HepG2 (cell line): ENCODE measurements around the gene WDR93. TPM values are rescaled to one million over a fixed set of nuclear protein-coding genes. Genes with fewer than 3 reads are reported as not detected.

Experiments used
- ARNTL ChIP-seq: sonication (generic); formaldehyde crosslinking; IDR thresholded peaks from 2 replicates; pipeline ENCODE4 v1.4.0; 2020; ENCODE audit warnings: mild to moderate bottlenecking, missing genetic modification reagents
- ASH2L ChIP-seq: fragments of 300-600, 200-600 bp; sonication (generic); IDR thresholded peaks from 2 replicates; pipeline ENCODE4 v1.7.0; 2017; ENCODE audit warnings: low read depth, mild to moderate bottlenecking, moderate library complexity, mixed read lengths, low read length; ENCODE audit not compliant: insufficient read length
- FOXJ3 ChIP-seq: sonication (generic); formaldehyde crosslinking; IDR thresholded peaks from 2 replicates; pipeline ENCODE4 v1.4.0; 2020; ENCODE audit warnings: missing genetic modification reagents, mild to moderate bottlenecking, borderline replicate concordance
- GRHL1 ChIP-seq: sonication (generic); formaldehyde crosslinking; conservative IDR thresholded peaks from 2 replicates; pipeline ENCODE4 v1.8.0; 2022; ENCODE audit warnings: missing genetic modification reagents
- HIVEP1 ChIP-seq: sonication (generic); formaldehyde crosslinking; IDR thresholded peaks from 2 replicates; pipeline ENCODE4 v1.4.0; 2020; ENCODE audit warnings: mild to moderate bottlenecking, missing genetic modification reagents
- IRX3 ChIP-seq: sonication (generic); formaldehyde crosslinking; IDR thresholded peaks from 2 replicates; pipeline ENCODE4 v1.8.1; 2023; ENCODE audit warnings: mild to moderate bottlenecking, low read depth, missing genetic modification reagents, borderline replicate concordance
- KDM1A ChIP-seq: IDR thresholded peaks from 2 replicates; pipeline ENCODE4 v1.6.1; 2016; ENCODE audit warnings: missing compliant biosample characterization
- NCOA5 ChIP-seq: sonication (generic); formaldehyde crosslinking; IDR thresholded peaks from 2 replicates; pipeline ENCODE4 v1.4.0; 2020; ENCODE audit warnings: missing genetic modification reagents
- NFKB2 ChIP-seq: sonication (generic); formaldehyde crosslinking; IDR thresholded peaks from 2 replicates; pipeline ENCODE4 v1.4.0; 2020; ENCODE audit warnings: missing genetic modification reagents, borderline replicate concordance
- RFXANK ChIP-seq: IDR thresholded peaks from 2 replicates; pipeline ENCODE4 v1.6.1; 2016
- XBP1 ChIP-seq: sonication (generic); formaldehyde crosslinking; IDR thresholded peaks from 2 replicates; pipeline ENCODE4 v1.5.0; 2020; ENCODE audit warnings: missing genetic modification reagents
- ZBTB38 ChIP-seq: sonication (generic); formaldehyde crosslinking; IDR thresholded peaks from 2 replicates; pipeline ENCODE4 v1.5.1; 2020; ENCODE audit warnings: mild to moderate bottlenecking, missing genetic modification reagents
- ZNF12 ChIP-seq: sonication (generic); formaldehyde crosslinking; IDR thresholded peaks from 2 replicates; pipeline ENCODE4 v1.5.0; 2020; ENCODE audit warnings: missing genetic modification reagents
- ZNF225 ChIP-seq: sonication (generic); formaldehyde crosslinking; IDR thresholded peaks from 2 replicates; pipeline ENCODE4 v1.4.0; 2020; ENCODE audit warnings: mild to moderate bottlenecking, missing genetic modification reagents
- ZNF446 ChIP-seq: sonication (generic); formaldehyde crosslinking; IDR thresholded peaks from 2 replicates; pipeline ENCODE4 v1.5.0; 2020; ENCODE audit warnings: mild to moderate bottlenecking, missing genetic modification reagents
- ZNF557 ChIP-seq: sonication (generic); formaldehyde crosslinking; IDR thresholded peaks from 2 replicates; pipeline ENCODE4 v1.4.0; 2020; ENCODE audit warnings: missing genetic modification reagents
- ZNF607 ChIP-seq: sonication (generic); formaldehyde crosslinking; IDR thresholded peaks from 2 replicates; pipeline ENCODE4 v1.5.1; 2020; ENCODE audit warnings: missing genetic modification reagents, mild to moderate bottlenecking, borderline replicate concordance
- ZNF615 ChIP-seq: sonication (generic); formaldehyde crosslinking; IDR thresholded peaks from 2 replicates; pipeline ENCODE4 v1.5.0; 2020; ENCODE audit warnings: mild to moderate bottlenecking, missing genetic modification reagents, borderline replicate concordance
- ZNF646 ChIP-seq: sonication (generic); formaldehyde crosslinking; IDR thresholded peaks from 2 replicates; pipeline ENCODE4 v1.9.0; 2021; ENCODE audit warnings: mild to moderate bottlenecking, missing genetic modification reagents
- polyA plus RNA-seq, 8 experiments: library from polyadenylated mRNA; depleted of rRNA in 3 of 8; stranded (reverse) in 7 of 8; unstranded in 1 of 8; fragments of >200 nt; fragmentation: Illumina TruSeq in 4 of 8; extraction: Trizol in 4 of 8; gene quantifications; 2 replicates each; pipeline versions ENCODE4 v1.2.1 to v1.2.3, GENCODE V29; 2011 to 2016; ENCODE audit warnings: low read depth in 4 of 8, missing spikeins in 1 of 8, mixed read lengths in 1 of 8; ENCODE audit not compliant: insufficient read depth in 1 of 8
- total RNA-seq, 5 experiments: library from RNA; depleted of rRNA; stranded (reverse); fragments of >200 nt; fragmentation: Illumina TruSeq; extraction: Trizol; gene quantifications; 2 replicates each; pipeline ENCODE4 v1.2.3, GENCODE V29; 2016; ENCODE audit warnings: low read depth in 1 of 5
- TF ChIP-seq, protein P1 (sequence below): IDR thresholded peaks from 2 replicates; pipeline ENCODE4 v1.6.1; 2012; ENCODE audit warnings: inconsistent platforms
- TF ChIP-seq, protein P2 (sequence below): sonication (generic); formaldehyde crosslinking; IDR thresholded peaks from 2 replicates; pipeline ENCODE4 v1.5.1; 2020; ENCODE audit warnings: mild to moderate bottlenecking, missing genetic modification reagents, moderate library complexity

WDR93 gene
- total and polyA plus RNA-seq, 2 of the 13 experiments (the other 11 are each of a cell fraction or from before 2014, with no cell fraction given): 0.07 TPM; not detected in 1

DNA sequence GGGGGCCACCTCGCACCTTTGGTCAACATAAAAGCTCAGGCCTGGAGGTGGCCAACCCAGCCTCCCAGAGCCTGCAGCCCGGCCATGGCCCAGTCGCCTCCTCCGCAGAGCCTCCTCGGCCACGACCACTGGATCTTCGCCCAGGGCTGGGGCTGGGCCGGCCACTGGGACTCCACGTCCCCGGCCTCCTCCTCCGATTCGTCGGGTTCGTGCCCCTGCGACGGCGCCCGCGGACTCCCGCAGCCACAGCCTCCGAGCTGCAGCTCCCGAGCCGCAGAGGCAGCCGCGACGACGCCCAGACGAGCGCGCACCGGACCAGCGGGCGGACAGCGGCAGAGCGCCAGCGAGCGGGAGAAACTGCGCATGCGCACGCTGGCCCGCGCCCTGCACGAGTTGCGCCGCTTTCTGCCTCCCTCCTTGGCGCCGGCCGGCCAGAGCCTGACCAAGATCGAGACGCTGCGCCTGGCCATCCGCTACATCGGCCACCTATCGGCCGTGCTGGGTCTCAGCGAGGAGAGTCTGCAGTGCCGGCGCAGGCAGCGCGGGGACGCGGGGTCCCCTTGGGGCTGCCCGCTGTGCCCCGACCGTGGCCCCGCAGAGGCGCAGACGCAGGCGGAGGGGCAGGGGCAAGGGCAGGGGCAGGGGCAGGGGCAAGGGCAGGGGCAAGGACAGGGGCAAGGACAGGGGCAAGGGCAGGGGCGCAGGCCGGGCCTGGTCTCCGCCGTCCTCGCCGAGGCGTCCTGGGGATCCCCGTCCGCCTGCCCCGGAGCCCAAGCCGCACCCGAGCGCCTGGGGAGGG lies 85.9 kb downstream of the WDR93 start, which contains the start of gene MESP2 (continued):
- peak; percentile 42; the same call in 1 of the 2 replicates for TF ChIP-seq ARNTL (CRISPR knock-in tag)
- TF ChIP-seq, protein P1, sequence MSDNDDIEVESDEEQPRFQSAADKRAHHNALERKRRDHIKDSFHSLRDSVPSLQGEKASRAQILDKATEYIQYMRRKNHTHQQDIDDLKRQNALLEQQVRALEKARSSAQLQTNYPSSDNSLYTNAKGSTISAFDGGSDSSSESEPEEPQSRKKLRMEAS: peak; percentile 96
- TF ChIP-seq IRX3 (CRISPR knock-in tag): peak; percentile 63; the same call in 1 of the 2 replicates
- TF ChIP-seq XBP1: no peak
- TF ChIP-seq NFKB2 (CRISPR knock-in tag): peak; percentile 91; the same call in 1 of the 2 replicates
- no peak for TF ChIP-seq KDM1A (CRISPR knock-in tag)
- no peak for TF ChIP-seq ZNF615 (CRISPR knock-in tag)
- TF ChIP-seq ZNF446 (CRISPR knock-in tag): no peak
- TF ChIP-seq ZNF225 (CRISPR knock-in tag): no peak
- TF ChIP-seq ZBTB38 (CRISPR knock-in tag): peak; percentile 91; the same call in 1 of the 2 replicates
- no peak for TF ChIP-seq GRHL1 (CRISPR knock-in tag)
- TF ChIP-seq HIVEP1 (CRISPR knock-in tag): no peak
- TF ChIP-seq NCOA5 (CRISPR knock-in tag): no peak
- no peak for TF ChIP-seq ASH2L
- no peak for TF ChIP-seq FOXJ3
- no peak for TF ChIP-seq ZNF12 (CRISPR knock-in tag)
- TF ChIP-seq ZNF607 (CRISPR knock-in tag): peak; percentile 93
- TF ChIP-seq, protein P2, sequence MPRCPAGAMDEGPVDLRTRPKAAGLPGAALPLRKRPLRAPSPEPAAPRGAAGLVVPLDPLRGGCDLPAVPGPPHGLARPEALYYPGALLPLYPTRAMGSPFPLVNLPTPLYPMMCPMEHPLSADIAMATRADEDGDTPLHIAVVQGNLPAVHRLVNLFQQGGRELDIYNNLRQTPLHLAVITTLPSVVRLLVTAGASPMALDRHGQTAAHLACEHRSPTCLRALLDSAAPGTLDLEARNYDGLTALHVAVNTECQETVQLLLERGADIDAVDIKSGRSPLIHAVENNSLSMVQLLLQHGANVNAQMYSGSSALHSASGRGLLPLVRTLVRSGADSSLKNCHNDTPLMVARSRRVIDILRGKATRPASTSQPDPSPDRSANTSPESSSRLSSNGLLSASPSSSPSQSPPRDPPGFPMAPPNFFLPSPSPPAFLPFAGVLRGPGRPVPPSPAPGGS (CRISPR knock-in tag): peak; percentile 81
- no peak for TF ChIP-seq ZNF646
- TF ChIP-seq ZNF557 (CRISPR knock-in tag): no peak; the same call in 1 of the 2 replicates
- no peak for TF ChIP-seq RFXANK (CRISPR knock-in tag)
